ENCODE results near the gene NFKBIB.
"Not testable (repeated sequence)": the region's sequence is repeated elsewhere in the genome, so short reads cannot be mapped to it uniquely, and the experiment has no call there.

The NFKBIB gene

DNA sequence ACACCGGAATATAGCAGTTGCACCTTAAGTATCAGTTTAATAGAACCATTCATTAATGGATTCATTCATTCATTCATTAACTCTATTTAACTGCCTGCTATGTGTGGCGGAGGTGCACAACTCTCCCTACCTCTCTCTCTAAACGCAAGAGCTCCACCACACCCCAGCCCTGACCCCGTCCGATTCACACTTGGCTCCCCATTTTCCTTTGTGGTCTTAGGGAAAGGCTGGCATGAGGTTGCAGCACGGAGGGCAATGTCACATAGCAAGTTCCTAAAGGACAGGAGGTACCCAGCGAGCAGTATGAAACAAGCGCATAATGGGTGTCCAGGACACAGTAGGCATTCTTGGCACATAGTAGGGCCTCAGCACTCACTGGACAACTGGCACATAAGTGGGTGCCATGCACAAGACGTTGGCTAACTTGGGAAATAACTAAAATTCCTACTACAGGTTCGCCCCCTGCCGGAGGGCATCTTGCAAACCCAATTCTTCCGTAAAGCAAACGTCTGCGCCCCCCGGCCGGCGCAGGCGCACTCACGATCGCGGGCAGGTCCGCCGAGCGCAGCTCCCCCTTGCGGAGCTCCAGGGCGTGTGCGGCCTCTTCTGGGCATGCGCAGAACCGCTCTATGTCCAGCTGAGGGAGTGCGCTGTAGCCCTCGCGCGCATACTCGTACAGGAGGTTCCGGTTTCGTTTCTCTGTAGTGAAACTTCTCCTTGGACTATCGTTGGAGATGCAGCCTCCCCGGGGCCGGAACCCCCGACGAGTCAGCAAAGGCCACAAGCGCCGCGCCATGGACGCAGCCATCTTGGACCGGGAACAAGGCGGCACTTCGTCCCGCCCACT lies 30.4 kb downstream of the NFKBIB start, which contains the start of gene SARS2:
TSS of gene SARS2 (minus strand) at position 835 of the 847 bp plus-strand sequence. CDS start at position 808, 27 bp downstream.
- peak; percentile 90 for DNase-seq

DNA sequence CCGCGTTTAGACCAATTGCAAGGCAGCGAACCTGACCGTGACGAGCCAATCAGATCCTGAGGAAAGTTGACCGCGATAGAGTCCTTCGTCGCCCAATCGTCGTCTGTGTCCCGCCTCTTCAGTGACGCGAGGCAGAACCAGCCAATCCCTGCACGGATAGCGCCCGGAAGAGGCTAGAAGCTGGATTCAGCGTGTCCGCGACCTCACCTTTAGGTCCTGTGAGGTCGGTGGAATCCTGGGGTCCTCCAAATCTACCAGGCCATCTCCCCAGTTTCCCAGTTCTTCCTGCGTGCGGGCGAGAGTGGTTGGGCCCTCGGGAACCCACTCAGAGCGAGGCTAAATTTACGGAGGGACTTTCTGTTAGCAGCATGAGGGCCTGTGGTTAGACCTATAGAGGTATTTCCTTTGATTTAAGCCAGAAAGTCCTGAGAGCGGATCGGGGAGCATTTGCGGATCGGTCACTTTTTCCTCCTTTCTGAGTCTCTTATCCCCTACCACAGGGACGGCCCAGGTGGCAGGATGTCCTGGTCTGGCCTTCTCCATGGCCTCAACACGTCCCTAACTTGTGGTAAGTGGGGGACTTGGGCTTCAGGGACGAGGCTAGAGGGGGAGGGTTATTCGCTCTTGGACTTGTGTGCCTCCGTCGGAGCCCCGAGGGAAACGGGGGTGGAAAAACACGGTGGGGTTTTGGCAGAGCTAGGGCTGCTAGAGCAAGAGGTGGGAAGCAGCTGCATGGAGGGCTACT lies 31.2 kb downstream of the NFKBIB start, which contains the start of gene MRPS12:
TSS of gene MRPS12 (plus strand) at position 169 of the 745 bp plus-strand sequence. CDS start at position 520, 351 bp downstream.
- DNase-seq, result peak; percentile 96

DNA sequence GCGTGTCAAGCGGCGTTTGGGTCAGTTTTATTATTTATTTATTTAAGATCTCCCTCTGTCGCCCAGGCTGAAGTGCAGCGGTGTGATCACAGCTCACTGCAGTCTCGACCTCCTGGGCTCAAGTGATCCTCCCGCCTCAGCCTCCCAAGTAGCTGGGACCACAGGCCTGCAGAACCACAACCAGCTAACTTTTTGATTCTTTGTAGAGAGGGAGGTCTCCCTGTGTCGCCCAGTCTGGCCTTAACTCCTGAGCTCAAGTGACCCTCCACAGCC lies 31.7 kb downstream of the NFKBIB start:
- DNase-seq, result no peak

DNA sequence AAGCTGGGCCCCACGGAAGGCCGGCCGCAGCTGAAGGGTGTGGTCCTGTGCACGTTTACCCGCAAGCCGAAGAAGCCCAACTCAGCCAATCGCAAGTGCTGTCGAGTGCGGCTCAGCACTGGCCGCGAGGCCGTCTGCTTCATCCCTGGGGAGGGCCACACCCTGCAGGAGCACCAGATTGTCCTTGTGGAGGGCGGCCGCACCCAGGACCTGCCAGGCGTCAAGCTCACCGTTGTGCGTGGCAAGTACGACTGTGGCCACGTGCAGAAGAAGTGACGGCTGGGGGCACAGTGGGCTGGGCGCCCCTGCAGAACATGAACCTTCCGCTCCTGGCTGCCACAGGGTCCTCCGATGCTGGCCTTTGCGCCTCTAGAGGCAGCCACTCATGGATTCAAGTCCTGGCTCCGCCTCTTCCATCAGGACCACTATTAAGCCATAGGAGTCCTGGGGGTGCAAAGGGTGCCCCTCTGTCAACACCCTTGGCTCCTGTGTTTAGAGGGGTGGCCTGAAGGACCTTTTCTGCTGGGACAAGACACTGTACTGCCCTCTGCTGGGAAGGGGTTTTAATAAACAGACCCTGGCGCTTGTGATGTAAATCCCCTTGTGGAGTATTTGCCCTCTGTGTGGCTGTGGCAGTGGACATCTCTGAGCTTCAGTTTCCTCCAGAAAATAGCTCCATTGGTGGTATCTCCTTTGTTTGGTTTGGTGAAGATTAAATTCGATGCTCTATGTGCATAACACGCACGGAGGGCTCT lies 32.8 kb downstream of the NFKBIB start:
- DNase-seq, result no peak

DNA sequence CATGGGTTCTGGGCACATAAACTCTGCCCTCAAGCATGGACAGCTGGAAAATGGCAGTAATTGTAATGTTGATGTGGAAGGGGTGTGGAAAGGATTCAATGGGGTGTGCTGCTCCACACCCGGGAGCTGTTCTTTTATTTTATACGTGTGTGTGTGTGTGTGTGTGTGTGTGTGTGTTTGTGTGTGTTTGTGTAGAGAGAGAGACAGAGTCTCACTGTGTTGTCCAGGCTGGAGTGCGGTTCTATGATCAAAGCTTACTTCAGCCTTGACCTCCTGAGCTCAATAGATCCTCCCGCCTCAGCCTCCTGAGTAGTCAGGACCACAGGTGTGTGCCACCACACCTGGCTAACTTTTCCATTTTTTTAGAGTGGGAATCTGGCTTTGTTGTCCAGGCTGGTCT lies 33.8 kb downstream of the NFKBIB start:
- DNase-seq, result no peak

DNA sequence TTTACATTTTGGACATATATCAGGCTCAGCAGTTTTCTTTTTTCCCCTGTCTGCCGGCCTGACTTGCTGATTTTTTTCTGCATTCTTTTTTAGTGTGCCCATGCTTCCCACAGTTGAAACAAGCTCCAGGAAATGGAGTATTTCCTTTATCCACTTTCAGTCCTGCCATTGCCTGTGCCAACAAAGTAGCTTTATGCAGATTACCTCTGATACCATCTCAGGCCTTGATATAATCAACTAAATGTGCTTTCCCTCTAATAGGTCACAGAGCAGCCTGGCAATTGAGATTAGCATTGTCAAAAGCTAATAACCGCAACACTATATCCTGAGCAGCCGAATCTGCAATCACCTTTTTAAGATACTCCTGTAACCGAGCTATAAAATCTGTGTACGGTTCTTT lies 40.2 kb downstream of the NFKBIB start:
- no peak for DNase-seq

DNA sequence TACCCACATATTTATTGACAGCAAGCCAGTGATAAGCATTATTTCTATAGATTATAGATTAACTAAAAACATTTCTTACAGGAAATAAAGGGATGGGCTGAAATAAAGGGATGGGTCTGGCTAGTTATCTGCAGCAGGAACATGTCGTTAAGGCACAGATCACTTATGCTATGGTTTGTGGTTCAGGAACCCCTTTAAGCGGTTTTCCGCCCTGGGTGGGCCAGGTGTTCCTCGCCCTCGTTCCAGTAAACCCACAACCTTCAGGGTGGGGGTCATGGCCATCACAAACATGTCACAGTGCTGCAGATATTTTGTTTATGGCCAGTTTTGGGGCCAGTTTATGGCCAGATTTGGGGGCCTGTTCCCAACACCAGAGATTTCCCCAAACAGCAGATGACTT lies 41.7 kb downstream of the NFKBIB start:
- DNase-seq, result not testable (repeated sequence)

DNA sequence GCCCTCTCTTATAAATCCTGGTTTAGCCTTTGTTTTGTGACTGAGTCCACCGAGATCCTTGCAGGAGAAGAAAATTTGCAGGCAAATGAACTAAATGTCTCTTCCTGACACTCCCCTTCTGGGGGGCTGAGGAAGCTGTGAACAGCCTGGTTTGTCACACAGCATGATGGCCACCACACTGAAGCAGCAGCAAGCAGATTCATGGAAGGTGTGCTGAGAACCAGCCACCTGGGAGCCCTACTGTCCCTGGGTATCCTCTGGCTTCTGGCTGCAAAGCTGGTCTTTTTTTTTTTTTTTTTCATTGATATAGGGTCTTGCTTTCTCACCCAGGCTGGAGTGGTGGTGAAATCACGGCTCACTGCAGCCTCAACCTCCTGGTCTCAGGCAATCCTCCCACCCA lies 42.2 kb downstream of the NFKBIB start:
- no peak for DNase-seq

DNA sequence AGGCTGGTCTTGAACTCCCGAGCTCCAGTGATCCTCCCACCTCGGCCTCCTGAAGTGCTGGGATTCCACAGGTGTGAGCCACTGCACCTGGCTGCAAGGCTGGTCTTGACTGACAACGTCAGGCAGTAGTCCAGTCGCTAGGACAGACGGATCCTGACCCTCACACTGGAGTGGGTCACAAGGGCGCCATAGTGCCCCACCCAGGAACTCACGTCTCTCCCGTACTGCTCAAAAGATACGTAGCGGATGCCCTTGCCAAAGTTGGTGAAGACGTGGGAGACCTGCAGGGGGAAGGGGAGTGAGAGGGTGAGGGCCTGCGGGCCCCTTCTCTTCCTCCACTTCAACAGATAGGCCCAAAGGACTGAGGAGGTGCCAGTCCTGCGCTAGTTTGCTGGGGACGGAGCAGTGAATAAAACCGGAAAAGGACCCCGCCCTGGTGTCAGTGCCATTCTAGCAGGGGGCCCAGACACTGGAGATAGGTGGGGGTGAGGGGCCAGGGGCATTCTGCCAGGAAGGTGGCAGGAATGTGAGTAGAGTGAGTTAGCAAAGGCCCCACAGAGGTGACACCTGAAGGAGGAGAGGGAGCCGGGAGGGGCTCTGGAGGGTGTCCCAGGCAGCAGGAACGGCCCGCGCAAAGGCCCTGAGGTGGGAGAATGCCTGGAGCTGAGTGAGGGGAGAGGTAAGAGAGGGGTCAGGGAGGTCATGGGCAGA lies 42.9 kb downstream of the NFKBIB start:
- no peak for DNase-seq

DNA sequence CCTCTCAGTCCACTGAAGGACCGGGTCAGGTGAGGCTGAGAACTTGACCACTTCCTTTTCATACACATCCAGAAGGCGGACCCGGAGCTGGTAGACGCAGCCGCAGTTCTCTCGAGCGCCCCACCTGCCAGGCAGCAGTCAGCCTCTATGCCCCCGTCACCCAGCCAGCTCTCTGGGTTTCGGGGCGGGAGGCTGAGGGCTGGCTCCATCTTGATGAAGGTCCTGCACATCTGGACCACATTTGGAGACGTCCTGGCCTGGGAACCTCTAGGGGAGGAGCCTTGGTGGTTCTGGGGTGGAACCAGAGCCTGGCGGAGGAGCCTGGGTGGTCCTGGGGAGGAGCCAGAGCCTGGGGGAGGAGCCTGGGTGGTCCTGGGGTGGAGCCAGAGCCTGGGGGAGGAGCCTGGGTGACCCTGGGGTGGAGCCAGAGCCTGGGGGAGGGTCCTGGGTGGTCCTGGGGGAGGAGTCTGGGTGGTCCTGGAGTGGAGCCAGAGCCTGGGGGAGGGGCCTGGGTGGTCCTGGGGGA lies 45.3 kb downstream of the NFKBIB start:
- peak; percentile 5 for DNase-seq

DNA sequence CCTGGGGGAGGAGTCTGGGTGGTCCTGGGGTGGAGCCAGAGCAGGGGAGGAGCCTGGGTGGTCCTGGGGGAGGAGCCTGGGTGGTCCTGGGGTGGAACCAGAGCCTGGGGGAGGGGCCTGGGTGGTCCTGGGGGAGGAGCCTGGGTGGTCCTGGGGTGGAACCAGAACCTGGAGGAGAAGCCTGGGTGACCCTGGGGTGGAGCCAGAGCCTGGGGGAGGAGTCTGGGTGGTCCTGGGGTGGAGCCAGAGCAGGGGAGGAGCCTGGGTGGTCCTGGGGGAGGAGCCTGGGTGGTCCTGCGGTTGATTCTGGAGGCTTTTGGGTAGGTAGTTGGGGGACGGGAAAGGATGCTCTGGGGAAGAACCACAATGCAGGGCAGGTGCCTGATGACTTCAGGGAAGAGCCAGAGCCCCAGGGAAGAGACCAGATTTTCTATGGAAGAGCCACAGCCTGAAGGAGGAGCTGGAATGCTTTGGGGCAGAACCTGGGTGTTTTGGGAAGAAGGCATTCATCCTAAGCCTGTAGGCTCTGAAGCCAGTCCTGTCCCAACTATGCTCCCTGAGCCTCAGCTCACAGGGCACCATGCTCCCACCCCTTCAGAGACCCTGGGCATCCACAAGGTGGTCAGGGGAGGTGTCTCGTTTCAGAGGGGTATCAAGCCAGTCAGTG lies 45.9 kb downstream of the NFKBIB start:
- DNase-seq, result no peak

DNA sequence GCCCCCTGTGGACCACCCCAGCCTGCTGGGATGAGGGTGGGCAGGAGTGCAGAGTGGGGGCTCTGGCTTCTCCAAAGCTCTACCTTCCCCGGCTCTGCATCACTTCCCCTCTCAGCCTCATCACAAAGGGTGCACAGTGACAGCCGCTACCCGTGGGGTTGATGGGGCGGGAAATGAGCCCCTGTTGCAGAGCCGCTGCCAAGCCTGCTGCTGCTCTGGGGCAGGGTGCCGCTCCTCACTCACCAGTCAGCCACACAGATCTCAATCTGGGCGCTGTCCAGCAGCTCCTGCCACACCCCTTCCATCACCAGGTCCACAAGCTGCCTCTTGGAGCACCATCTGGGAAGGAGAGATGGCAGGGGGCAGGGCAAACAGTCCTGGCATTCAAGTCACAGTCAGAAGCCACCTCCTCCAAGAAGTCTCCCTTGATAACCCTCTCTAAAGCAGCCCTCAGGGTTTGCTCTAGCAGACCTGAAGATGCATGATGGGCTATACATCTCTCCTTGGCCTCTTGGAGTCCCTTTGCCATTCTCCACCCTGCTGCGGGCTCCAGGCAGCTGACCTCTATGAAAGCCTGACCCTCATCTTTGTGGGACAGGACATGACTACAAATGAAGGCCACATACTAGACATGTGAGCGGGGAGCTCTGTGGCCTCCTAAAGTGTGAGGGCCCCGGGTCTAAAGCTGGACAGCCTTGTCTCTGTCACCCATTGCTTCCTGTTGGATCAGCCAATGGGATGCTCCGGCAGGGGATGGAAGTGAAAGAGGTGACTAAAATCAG lies 46.7 kb downstream of the NFKBIB start:
- no peak for DNase-seq

DNA sequence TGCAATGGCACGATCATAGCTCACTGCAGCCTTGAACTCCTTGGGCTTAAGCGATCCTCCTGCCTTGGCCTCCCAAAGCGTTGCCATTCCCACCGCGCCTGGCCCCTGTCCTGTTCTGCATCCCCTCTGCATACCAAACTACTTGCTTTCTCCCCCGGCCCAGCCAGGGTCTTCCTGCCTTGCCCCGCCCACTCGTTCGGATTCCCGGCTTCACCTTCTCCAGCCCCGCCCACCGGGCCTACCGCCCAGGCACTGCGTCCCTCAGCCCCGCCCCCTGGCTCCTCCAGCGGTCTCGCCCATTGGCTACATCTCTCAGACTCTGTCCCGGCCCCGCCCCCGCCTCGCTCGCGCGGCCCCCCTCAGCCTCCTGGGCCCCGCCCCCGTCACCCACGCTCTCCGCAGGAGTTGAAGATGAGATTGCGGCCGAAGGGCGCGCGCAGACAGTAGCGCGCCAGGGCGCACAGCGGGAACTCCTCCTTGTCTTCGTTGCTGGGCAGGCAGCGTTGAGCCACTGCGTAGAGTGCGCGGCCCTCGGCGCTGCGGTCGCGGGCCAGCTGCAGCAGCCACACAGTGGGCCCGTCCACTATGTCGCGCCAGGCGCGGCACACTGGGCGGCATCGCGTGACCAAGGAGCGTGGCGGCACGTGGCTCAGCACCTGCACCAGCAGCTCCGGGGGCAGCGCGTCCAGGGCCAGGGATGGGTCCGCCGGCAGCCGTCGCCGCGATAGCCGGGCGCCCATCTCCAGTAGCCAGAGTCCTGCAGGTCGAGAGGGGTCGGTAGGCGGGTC lies 50.0 kb downstream of the NFKBIB start:
- peak; percentile 44 for DNase-seq

DNA sequence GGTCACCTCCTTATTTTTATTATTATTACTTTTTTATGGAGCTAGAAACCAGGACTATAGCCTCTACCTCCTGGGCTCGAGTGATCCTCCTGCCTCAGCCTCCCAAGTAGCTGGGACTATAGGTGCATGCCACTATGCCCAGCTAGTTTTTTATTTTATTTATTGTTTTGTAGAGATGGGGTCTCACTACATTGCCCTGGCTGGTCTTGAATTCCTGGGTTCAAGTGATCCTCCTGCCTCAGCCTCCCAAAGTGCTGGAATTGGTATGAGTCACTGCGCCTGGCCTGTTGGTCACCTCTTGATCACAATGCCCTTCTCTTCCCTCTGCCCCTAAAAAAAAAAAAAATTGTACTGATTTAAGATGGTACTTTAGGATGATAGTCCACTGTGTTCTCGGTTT lies 51.4 kb downstream of the NFKBIB start:
- no peak for DNase-seq

DNA sequence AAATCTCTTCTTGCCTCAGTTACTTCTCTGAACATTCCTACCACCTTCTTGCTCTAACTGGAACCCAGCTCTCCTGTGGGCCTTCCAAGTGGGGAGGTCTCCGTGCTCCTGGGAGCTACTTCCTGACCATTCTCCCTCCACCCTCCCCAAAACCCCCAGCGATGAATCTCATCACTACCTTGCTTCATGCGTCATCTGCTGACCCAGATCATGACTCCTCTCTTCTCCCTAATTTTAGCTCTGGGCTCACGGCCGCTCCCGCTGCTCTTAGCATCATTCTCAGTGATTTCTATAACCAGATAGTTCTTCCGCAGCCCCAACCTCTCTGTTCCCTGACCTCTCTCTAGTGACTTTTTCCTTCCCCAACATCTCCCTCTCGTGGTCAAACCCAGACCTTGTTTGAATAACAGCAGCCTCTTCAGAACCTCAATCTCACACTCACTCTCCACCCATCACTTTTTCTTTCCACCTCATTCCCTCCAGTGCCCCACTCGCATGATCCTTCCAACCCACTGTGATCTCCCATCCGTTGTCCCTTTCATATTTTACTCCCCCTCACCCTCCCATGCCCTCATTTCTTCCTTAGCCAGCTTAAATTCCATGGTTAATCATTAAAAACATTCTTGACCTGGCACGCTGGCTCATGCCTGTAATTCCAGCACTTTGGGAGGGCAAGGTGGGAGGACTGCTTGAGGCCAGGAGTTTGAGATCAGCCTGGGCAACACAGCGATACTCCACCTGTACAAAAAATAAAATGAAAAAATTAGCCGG lies 52.8 kb downstream of the NFKBIB start:
- peak; percentile 18 for DNase-seq

DNA sequence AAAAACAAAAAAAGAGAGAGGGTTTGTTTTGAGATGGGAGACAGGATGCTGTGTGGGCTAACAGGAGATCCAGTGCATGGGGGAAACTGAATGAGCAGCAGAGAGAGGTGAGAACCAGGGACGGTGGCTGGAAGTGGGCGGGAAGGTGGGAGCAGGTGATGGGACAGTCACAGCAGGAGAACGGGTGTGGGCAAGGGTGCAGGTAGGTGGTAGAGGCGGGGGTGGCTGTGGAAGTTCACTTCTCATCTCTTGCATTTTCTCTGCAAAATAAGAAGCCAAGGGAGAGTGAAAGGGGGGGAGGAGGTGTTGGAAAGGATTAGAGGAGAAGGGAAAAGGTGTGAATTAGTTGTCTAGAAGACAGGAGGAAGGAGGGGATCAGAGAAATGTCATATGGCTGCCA lies 53.9 kb downstream of the NFKBIB start:
- no peak for DNase-seq

DNA sequence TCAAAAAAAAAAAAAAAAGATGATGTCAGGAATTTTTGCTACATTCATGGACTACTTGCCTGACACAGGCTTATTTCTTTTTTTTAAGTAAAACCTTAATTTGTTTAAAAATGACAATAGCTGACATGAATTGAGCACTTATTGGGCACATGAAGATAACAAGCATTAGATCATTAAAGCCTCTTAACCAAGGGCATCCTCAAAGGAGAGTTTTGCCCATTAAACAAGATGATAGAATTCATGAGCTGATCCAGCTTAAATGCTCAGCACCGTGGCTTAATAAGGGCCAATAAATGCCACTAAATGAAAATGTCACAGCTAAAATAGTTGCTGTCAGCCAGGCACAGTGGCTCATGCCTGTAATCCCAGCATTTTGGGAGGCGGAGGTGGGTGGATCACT lies 56.5 kb downstream of the NFKBIB start:
- DNase-seq, result no peak

DNA sequence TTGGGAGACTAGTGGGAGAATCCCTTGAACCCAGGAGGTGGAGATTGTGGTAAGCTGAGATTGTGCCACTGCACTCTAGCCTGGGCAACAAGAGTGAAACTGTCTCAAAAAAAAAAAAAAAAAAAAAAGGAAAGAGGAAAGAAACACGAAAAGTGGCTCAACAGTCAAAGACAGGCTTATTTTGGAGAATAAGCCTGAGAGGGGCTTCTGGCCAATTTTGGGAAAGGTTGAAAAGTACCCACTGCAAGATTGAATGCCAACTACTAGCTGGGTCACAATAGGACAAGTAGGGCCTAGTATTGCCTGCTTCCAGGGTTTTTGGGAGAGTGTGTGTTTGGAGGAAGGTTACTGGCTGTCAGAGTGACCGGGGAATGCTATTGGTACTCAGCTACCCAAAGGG lies 58.5 kb downstream of the NFKBIB start:
- no peak for DNase-seq
